H1 (cell line): ENCODE results near the gene TGFBR2. TPM values are rescaled to one million over a fixed set of nuclear protein-coding genes. Genes with fewer than 3 reads are reported as not detected.

Experiments used
- CTCF ChIA-PET: fragments of 300-600 bp; sonication (Branson Sonifier 250); formaldehyde crosslinking; loops from one replicate; lab custom pipeline; 2021; ENCODE audit not compliant: partially characterized antibody; lab: Charles Lee
- POLR2A ChIA-PET: fragments of 300-600 bp; sonication (Branson Sonifier 250); formaldehyde crosslinking; loops from one replicate; lab custom pipeline; 2021; ENCODE audit warnings: inconsistent platforms; ENCODE audit not compliant: partially characterized antibody; lab: Charles Lee
- DNase-seq, 2 experiments: peaks; one replicate each; pipeline versions ENCODE4 v3.0.0 to v3.0.0-alpha.2; 2010 to 2022; ENCODE audit warnings: low spot score in 2 of 2, low read depth in 1 of 2, mixed read lengths in 1 of 2
- FAIRE-seq: peaks from 2 replicates; lab custom pipeline; 2011; peaks lifted over from hg19 to GRCh38; lab: Jason Lieb, UNC
- H2AFZ ChIP-seq: 2 replicates; pipeline ENCODE4 v1.8.1; 2012; ENCODE audit warnings: low read length, inconsistent platforms
- H2AK5ac ChIP-seq: 2 replicates; pipeline ENCODE4 v1.6.1; 2013; ENCODE audit warnings: low read depth, low read length
- H2BK120ac ChIP-seq: replicated peaks from 2 replicates; pipeline ENCODE3; 2013; ENCODE audit warnings: low read depth, low read length, inconsistent platforms
- H2BK12ac ChIP-seq: 2 replicates; pipeline ENCODE4 v1.6.1; 2013; ENCODE audit warnings: low read depth, low read length
- H2BK15ac ChIP-seq: 2 replicates; pipeline ENCODE4 v1.6.1; 2013; ENCODE audit warnings: low read length
- H2BK20ac ChIP-seq: 2 replicates; pipeline ENCODE4 v1.6.1; 2013; ENCODE audit warnings: low read length
- H2BK5ac ChIP-seq: 2 replicates; pipeline ENCODE4 v1.6.1; 2013; ENCODE audit warnings: low read depth, low read length
- H3K14ac ChIP-seq: 2 replicates; pipeline ENCODE4 v1.6.1; 2013; ENCODE audit warnings: inconsistent platforms; ENCODE audit not compliant: insufficient read length
- H3K18ac ChIP-seq: 2 replicates; pipeline ENCODE4 v1.6.1; 2013; ENCODE audit warnings: low read length; ENCODE audit errors: extremely low read depth
- H3K23ac ChIP-seq: 2 replicates; pipeline ENCODE4 v1.6.1; 2013; ENCODE audit warnings: inconsistent platforms; ENCODE audit not compliant: insufficient read length
- H3K23me2 ChIP-seq: 2 replicates; pipeline ENCODE4 v1.6.1; 2013; ENCODE audit warnings: low read depth, low read length
- H3K27ac ChIP-seq: 2 replicates; pipeline ENCODE4 v1.6.1; 2011; ENCODE audit warnings: low read depth, low read length, inconsistent platforms
- H3K27me3 ChIP-seq, 4 experiments: replicated peaks in 1 of 4; 1 replicate in 1 of 4; 2 replicates in 3 of 4; pipeline versions ENCODE4 v1.6.1 to v1.8.1; 2011 to 2013; ENCODE audit warnings: low read length in 3 of 4, mild to moderate bottlenecking in 3 of 4, inconsistent platforms in 2 of 4, mixed read lengths in 2 of 4, moderate library complexity in 1 of 4; ENCODE audit not compliant: control insufficient read depth in 3 of 4, insufficient read depth in 3 of 4; ENCODE audit errors: extremely low read depth in 1 of 4
- H3K36me3 ChIP-seq, 4 experiments: 2 replicates each; pipeline versions ENCODE4 v1.6.1 to v1.8.1; 2011 to 2013; ENCODE audit warnings: mild to moderate bottlenecking in 4 of 4, low read length in 3 of 4, moderate library complexity in 2 of 4, control low read depth in 1 of 4, inconsistent platforms in 1 of 4; ENCODE audit not compliant: insufficient read depth in 4 of 4, control insufficient read depth in 2 of 4
- H3K4ac ChIP-seq: replicated peaks from 2 replicates; pipeline ENCODE3; 2013; ENCODE audit warnings: low read length, low read depth, mixed read lengths, inconsistent platforms; ENCODE audit not compliant: insufficient read length
- H3K4me1 ChIP-seq, 4 experiments: replicated peaks in 1 of 4; 1 replicate in 1 of 4; 2 replicates in 3 of 4; pipeline versions ENCODE4 v1.6.1 to v1.8.1; 2011 to 2013; ENCODE audit warnings: low read length in 3 of 4, inconsistent platforms in 2 of 4, mixed read lengths in 1 of 4; ENCODE audit not compliant: insufficient read depth in 4 of 4, control insufficient read depth in 3 of 4
- H3K4me2 ChIP-seq, 2 experiments: 2 replicates each; pipeline versions ENCODE4 v1.6.1 to v1.8.1; 2011 to 2013; ENCODE audit warnings: low read depth in 2 of 2, low read length in 2 of 2, control low read depth in 1 of 2, inconsistent platforms in 1 of 2, mild to moderate bottlenecking in 1 of 2; ENCODE audit not compliant: insufficient read depth in 1 of 2
- H3K4me3 ChIP-seq, 4 experiments: fragments of 200-600, 300-600 bp in 1 of 4; sonication (generic), shearing (Covaris generic), sonication (Bioruptor Twin) in 1 of 4; 2 replicates each; pipeline versions ENCODE4 v1.5.1 to v1.8.1; 2011 to 2016; ENCODE audit warnings: low read length in 4 of 4, low read depth in 3 of 4, control low read depth in 2 of 4, inconsistent platforms in 2 of 4, mild to moderate bottlenecking in 2 of 4, mixed read lengths in 1 of 4, moderate library complexity in 1 of 4; ENCODE audit not compliant: insufficient read depth in 2 of 4; ENCODE audit errors: extremely low read depth in 1 of 4
- H3K56ac ChIP-seq: replicated peaks from 2 replicates; pipeline ENCODE3; 2013; ENCODE audit warnings: low read depth, mild to moderate bottlenecking, mixed read lengths, low read length, inconsistent platforms; ENCODE audit not compliant: insufficient read length
- H3K79me1 ChIP-seq: 2 replicates; pipeline ENCODE4 v1.6.1; 2013; ENCODE audit warnings: low read depth, low read length, control low read depth
- H3K79me2 ChIP-seq, 2 experiments: 2 replicates each; pipeline versions ENCODE4 v1.6.1 to v1.8.1; 2012 to 2013; ENCODE audit warnings: low read length in 2 of 2, mild to moderate bottlenecking in 2 of 2, inconsistent platforms in 1 of 2; ENCODE audit not compliant: insufficient read depth in 2 of 2, control insufficient read depth in 1 of 2
- H3K9ac ChIP-seq, 4 experiments: replicated peaks in 1 of 4; 1 replicate in 1 of 4; 2 replicates in 3 of 4; pipeline versions ENCODE4 v1.6.1 to v1.8.1; 2011 to 2013; ENCODE audit warnings: low read depth in 3 of 4, low read length in 3 of 4, control low read depth in 2 of 4, mild to moderate bottlenecking in 2 of 4, moderate library complexity in 2 of 4, inconsistent platforms in 1 of 4; ENCODE audit errors: extremely low read depth in 1 of 4
- H3K9me3 ChIP-seq, 2 experiments: 2 replicates each; pipeline versions ENCODE4 v1.6.1 to v1.8.1; 2012 to 2013; ENCODE audit warnings: mild to moderate bottlenecking in 2 of 2, moderate library complexity in 2 of 2, control low read depth in 1 of 2, inconsistent platforms in 1 of 2, low read depth in 1 of 2, low read length in 1 of 2, mixed read lengths in 1 of 2; ENCODE audit not compliant: insufficient read depth in 2 of 2
- H4K20me1 ChIP-seq, 2 experiments: replicated peaks in 1 of 2; 2 replicates each; pipeline versions ENCODE3 to v1.8.1; 2011 to 2013; ENCODE audit warnings: inconsistent platforms in 2 of 2, low read length in 2 of 2, mild to moderate bottlenecking in 1 of 2; ENCODE audit not compliant: insufficient read depth in 2 of 2, control insufficient read depth in 1 of 2
- H4K5ac ChIP-seq: 2 replicates; pipeline ENCODE4 v1.6.1; 2013; ENCODE audit warnings: low read length, low read depth, mixed read lengths, inconsistent platforms; ENCODE audit not compliant: insufficient read length
- H4K8ac ChIP-seq: 2 replicates; pipeline ENCODE4 v1.8.0; 2013; ENCODE audit warnings: mild to moderate bottlenecking, moderate library complexity, low read length, inconsistent platforms; ENCODE audit not compliant: insufficient read depth; ENCODE audit errors: extremely low read depth
- H4K91ac ChIP-seq: replicated peaks from 2 replicates; pipeline ENCODE3; 2013; ENCODE audit warnings: low read length, mixed read lengths, inconsistent platforms; ENCODE audit not compliant: insufficient read length
- CBX8 ChIP-seq: fragments of 300-800, 300-1000 bp; sonication (generic); IDR thresholded peaks from 2 replicates; pipeline ENCODE4 v1.7.1; 2016; ENCODE audit warnings: low read depth, low read length, borderline replicate concordance
- CREB1 ChIP-seq: IDR thresholded peaks from 2 replicates; pipeline ENCODE4 v1.6.1; 2012; ENCODE audit warnings: inconsistent platforms
- RXRA ChIP-seq: IDR thresholded peaks from 2 replicates; pipeline ENCODE4 v1.6.1; 2011; ENCODE audit warnings: low read depth, mild to moderate bottlenecking, low read length, moderate library complexity; ENCODE audit not compliant: insufficient read depth
- SIN3A ChIP-seq, 2 experiments: IDR thresholded peaks in 1 of 2; conservative IDR thresholded peaks in 1 of 2; 2 replicates each; pipeline ENCODE4 v1.6.1; 2011 to 2012; ENCODE audit warnings: low read length in 2 of 2, improper control_type of control experiment in 1 of 2, low read depth in 1 of 2, mild to moderate bottlenecking in 1 of 2
- SP2 ChIP-seq: IDR thresholded peaks from 2 replicates; pipeline ENCODE4 v1.6.1; 2012; ENCODE audit warnings: mild to moderate bottlenecking, low read length, inconsistent platforms
- SUZ12 ChIP-seq: fragments of 200-600 bp; sonication (generic); IDR thresholded peaks from 2 replicates; pipeline ENCODE4 v1.6.1; 2012; ENCODE audit warnings: mild to moderate bottlenecking, inconsistent platforms, low read length, moderate library complexity, mixed read lengths
- WGBS, 2 experiments: shearing (Covaris generic) in 1 of 2; methylation state at CpG; one replicate each; pipeline versions ENCODE4 v1.1.6 to v1.1.7; 2013 to 2015; ENCODE audit warnings: low lambda C conversion rate in 2 of 2, mixed read lengths in 2 of 2, inconsistent platforms in 1 of 2, low coverage in 1 of 2, missing lambda C conversion rate in 1 of 2; ENCODE audit not compliant: insufficient replicate concordance in 2 of 2, insufficient coverage in 1 of 2, insufficient read length in 1 of 2; ENCODE audit errors: extremely low coverage in 1 of 2, missing lambda C conversion rate in 1 of 2; 5-methylcytosine and 5-hydroxymethylcytosine counted together
- polyA plus RNA-seq, 7 experiments: library from polyadenylated mRNA; depleted of rRNA in 3 of 7; stranded (reverse) in 5 of 7; unstranded in 2 of 7; fragments of >200 nt in 5 of 7; fragments of 200-250 nt in 2 of 7; gene quantifications; 1 replicate in 5 of 7; 2 replicates in 1 of 7; 4 replicates in 1 of 7; pipeline versions ENCODE4 v1.2.1 to v1.2.3, GENCODE V29; 2011 to 2013; ENCODE audit warnings: missing spikeins in 2 of 7, mixed read lengths in 2 of 7
- total RNA-seq: library from RNA; stranded (reverse); fragmentation: NEBNext Ultra II Directional; extraction: Animal tissue kit (Norgen Biotek cat#: 25700); gene quantifications from 2 replicates; pipeline ENCODE4 v1.2.1, GENCODE V29; 2021
- TF ChIP-seq, protein P1 (sequence below): IDR thresholded peaks from 2 replicates; pipeline ENCODE4 v1.6.1; 2012; ENCODE audit warnings: low read length, inconsistent platforms

Gene TGFBR2
- total and polyA plus RNA-seq, 2 of the 8 experiments (the other 6 are each of a cell fraction or from before 2014, with no cell fraction given): 4.2 to 7.4 TPM

DNA sequence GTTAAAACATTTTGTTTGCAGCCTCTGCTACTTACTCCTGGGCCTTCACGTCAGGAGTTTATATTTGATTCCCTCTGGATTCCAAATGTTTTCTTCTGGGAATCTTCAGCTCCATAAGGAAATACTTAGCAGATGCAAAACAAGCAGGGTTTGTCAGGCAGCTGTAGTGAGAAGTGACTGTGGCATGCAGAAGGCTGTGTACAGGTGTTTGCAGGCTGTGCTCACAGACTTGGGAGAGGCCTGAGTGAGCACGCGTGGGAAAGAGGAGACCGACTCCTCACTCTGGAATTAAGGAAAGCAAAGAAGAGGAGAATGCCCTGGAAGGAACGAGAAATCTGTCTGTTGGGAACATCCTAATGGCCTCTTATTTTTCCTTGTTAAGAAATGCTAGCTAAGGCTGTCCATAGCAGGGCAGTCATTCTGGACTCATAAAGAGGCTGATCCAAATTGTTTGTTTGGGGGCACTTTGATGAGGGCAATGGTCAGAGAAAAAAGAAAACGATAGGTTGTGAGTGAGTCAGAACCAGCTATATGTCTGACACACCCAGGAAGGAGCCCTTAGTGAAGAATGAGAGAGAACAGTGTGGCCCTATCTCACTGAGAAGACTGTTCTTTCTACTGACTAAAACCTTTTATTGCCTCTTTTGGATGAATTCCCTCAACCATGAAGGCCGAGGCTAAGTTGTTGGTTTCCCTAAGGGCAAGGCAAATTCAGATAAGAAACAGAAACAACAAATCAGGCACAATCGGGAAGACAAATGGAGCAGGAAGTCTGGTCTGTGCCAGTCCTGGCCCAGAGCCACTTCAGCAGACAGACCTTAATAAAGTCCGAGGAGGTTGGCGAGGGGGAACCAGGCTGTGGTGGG is 82.6 kb downstream of the TGFBR2 start:
- POLR2A ChIA-PET: no interaction called here
- H2BK12ac ChIP-seq: no peak overlapping the region
- no peak overlapping the region for H2BK20ac ChIP-seq
- no peak overlapping the region for H4K91ac ChIP-seq
- no peaks in the 10 kb centered on the region for H3K79me1 ChIP-seq
- no peak overlapping the region for H3K9ac ChIP-seq
- H2BK15ac ChIP-seq: no peak overlapping the region
- no peaks in the 10 kb centered on the region for H4K20me1 ChIP-seq
- CTCF ChIA-PET: interaction anchor here (1.4 kb wide), 1 partner anchor 10 kb away, joined by 4 read pairs; no protein-coding TSS in a partner anchor
- no peak overlapping the region for H2AFZ ChIP-seq
- H2BK120ac ChIP-seq: no peak overlapping the region
- H3K4me3 ChIP-seq: no peak overlapping the region
- no peak overlapping the region for H4K5ac ChIP-seq
- H3K36me3 ChIP-seq: peaks cover 2 to 16% (median 5%) of the 10 kb centered on the region in 4 experiments; a peak in 5 of 8 replicates
- H2BK5ac ChIP-seq: no peak overlapping the region
- no peaks in the 10 kb centered on the region for H3K9me3 ChIP-seq
- WGBS, 2 experiments: 91% methylated on average over 10 of the region's 10 CpGs; no CpG with 5 or more reads in 1 of the 2 experiments
- H3K23ac ChIP-seq: no peak overlapping the region
- no peak overlapping the region for H3K27ac ChIP-seq
- H3K4me2 ChIP-seq: no peak overlapping the region
- no peak overlapping the region for H3K56ac ChIP-seq
- no peak for FAIRE-seq
- H3K27me3 ChIP-seq: no peaks in the 10 kb centered on the region
- H4K8ac ChIP-seq: no peak overlapping the region
- no peak overlapping the region for H2AK5ac ChIP-seq
- no peaks in the 10 kb centered on the region for H3K4me1 ChIP-seq
- no peak overlapping the region for H3K4ac ChIP-seq
- H3K23me2 ChIP-seq: no peaks in the 10 kb centered on the region
- no peak overlapping the region for H3K18ac ChIP-seq
- no peak overlapping the region for H3K14ac ChIP-seq
- no peaks in the 10 kb centered on the region; a peak in 1 of 4 replicates for H3K79me2 ChIP-seq
- no peak for DNase-seq
- TF ChIP-seq CREB1 (no peak), SIN3A (conservative IDR thresholded peaks at IDR 0.05 in 1 of 2, IDR thresholded peaks at IDR 0.05 in 1 of 2; ENCODE audit: low read depth in 1 of 2, low read length in 2 of 2) (no peak), SUZ12 (no peak), RXRA (no peak), CBX8 (no peak), SP2 (no peak)
- TF ChIP-seq, protein P1, sequence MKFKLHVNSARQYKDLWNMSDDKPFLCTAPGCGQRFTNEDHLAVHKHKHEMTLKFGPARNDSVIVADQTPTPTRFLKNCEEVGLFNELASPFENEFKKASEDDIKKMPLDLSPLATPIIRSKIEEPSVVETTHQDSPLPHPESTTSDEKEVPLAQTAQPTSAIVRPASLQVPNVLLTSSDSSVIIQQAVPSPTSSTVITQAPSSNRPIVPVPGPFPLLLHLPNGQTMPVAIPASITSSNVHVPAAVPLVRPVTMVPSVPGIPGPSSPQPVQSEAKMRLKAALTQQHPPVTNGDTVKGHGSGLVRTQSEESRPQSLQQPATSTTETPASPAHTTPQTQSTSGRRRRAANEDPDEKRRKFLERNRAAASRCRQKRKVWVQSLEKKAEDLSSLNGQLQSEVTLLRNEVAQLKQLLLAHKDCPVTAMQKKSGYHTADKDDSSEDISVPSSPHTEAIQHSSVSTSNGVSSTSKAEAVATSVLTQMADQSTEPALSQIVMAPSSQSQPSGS: no peak
